Ovary (tissue), 9 donors: ENCODE results near the gene POU3F3. TPM values are rescaled to one million over a fixed set of nuclear protein-coding genes. Genes with fewer than 3 reads are reported as not detected.
A peak's percentile ranks its signal among the peaks of the same experiment; 100 is the strongest.

Source experiments
- DNase-seq, 5 donors: peaks; one replicate each; pipeline ENCODE4 v3.0.0-alpha.2; 2019 to 2020
- H3K27ac ChIP-seq, 2 donors: fragments of 200-600 bp; one replicate each; pipeline versions ENCODE4 v1.5.1 to v1.8.0; 2019 to 2022
- H3K27me3 ChIP-seq: fragments of 200-600 bp; one replicate; pipeline ENCODE4 v1.8.0; 2022
- H3K36me3 ChIP-seq: fragments of 200-600 bp; sonication (generic); one replicate; pipeline ENCODE4 v1.5.1; 2019
- H3K4me1 ChIP-seq: one replicate; pipeline ENCODE4 v1.8.1; 2013; ENCODE audit warnings: mild to moderate bottlenecking, moderate library complexity; ENCODE audit not compliant: insufficient read depth
- H3K4me3 ChIP-seq: fragments of 200-600 bp; sonication (generic); one replicate; pipeline ENCODE4 v1.5.1; 2017
- H3K9me3 ChIP-seq, 2 donors: fragments of 200-600 bp in 1 of 2; sonication (generic) in 1 of 2; one replicate each; pipeline versions ENCODE4 v1.5.1 to v1.8.1; 2013 to 2019; ENCODE audit warnings: mild to moderate bottlenecking in 1 of 2, moderate library complexity in 1 of 2
- CTCF ChIP-seq, 3 donors: fragments of 450-650 bp in 2 of 3; fragments of 200-600 bp in 1 of 3; IDR thresholded peaks; one replicate each; pipeline versions ENCODE4 v1.5.1 to v1.8.0; 2016 to 2022; ENCODE audit warnings: antibody characterized with exemption in 3 of 3, mild to moderate bottlenecking in 1 of 3
- EP300 ChIP-seq: sonication (generic); formaldehyde crosslinking; IDR thresholded peaks from one replicate; pipeline ENCODE4 v1.6.1; 2017; ENCODE audit warnings: antibody characterized with exemption
- POLR2A ChIP-seq: fragments of 450-650 bp; IDR thresholded peaks from one replicate; pipeline ENCODE4 v1.6.1; 2017; ENCODE audit warnings: antibody characterized with exemption, mild to moderate bottlenecking, moderate library complexity
- WGBS, 3 donors: extraction: QIAGEN DNeasy Blood & Tissue Kit in 1 of 3; methylation state at CpG; one replicate each; pipeline versions ENCODE4 v1.1.5 to v1.1.7; 2013 to 2017; 5-methylcytosine and 5-hydroxymethylcytosine counted together
- intact Hi-C, 4 donors: fragments of 100-400 bp; cut with DNase I; formaldehyde crosslinking; loops; one replicate each; pipeline versions ENCODE4 v1.11.0 to v1.15.1; 2022 to 2023
- polyA plus RNA-seq, 2 donors: library from polyadenylated mRNA; stranded (reverse); fragments of 200-250 nt in 1 of 2; fragments of 350-450 nt in 1 of 2; fragmentation: Illumina TruSeq in 1 of 2; extraction: RNeasy Lipid Tissue Mini Kit (QIAGEN cat#74804) in 1 of 2; gene quantifications; one replicate each; pipeline ENCODE4 v1.2.3, GENCODE V29; 2013 to 2014
- total RNA-seq, 7 donors: library from RNA; depleted of rRNA in 2 of 7; stranded (reverse); fragments of >200 nt in 2 of 7; fragmentation: NEBNext Ultra II Directional in 3 of 7; extraction: Animal tissue kit (Norgen Biotek cat#: 25700) in 3 of 7; gene quantifications; one replicate each; pipeline versions ENCODE4 v1.1.0 to v1.2.4, GENCODE V29; 2016 to 2023
- donor health status: DM: no; HTN: no; CAD: no; lungs with moderate emphysema.
- donor health status: DM: no; HTN: no; CAD: no.
- donor health status: Bipolar disorder and iron deficiency.
- donor health status: DM: yes; HTN: yes; CAD: no.
- donor health status: DM: no; HTN: no; CAD: no.
- donor health status: DM: yes; HTN: yes; CAD: no.

The POU3F3 gene
- total and polyA plus RNA-seq, 9 donors = 0.10 to 0.63 (median 0.10) TPM; not detected in 6

GRCh38 chr2:104846786-104847585 is 6.9 kb upstream of the POU3F3 start:
- no peak overlapping the region for H3K27ac ChIP-seq
- no peak overlapping the region for H3K4me3 ChIP-seq
- no peak for DNase-seq
- peaks cover 3% of the 10 kb centered on the region for H3K4me1 ChIP-seq
- TF ChIP-seq CTCF (IDR thresholded peaks at IDR 0.05) (no peak), EP300 (no peak), POLR2A (no peak)
- intact Hi-C loops = no loop called here
- H3K9me3 ChIP-seq = peaks cover 0 to 5% of the 10 kb centered on the region in 2 donors
- H3K36me3 ChIP-seq = no peaks in the 10 kb centered on the region
- no peaks in the 10 kb centered on the region for H3K27me3 ChIP-seq
- WGBS, 3 donors = 12 to 18% (median 14%) methylated on average over 9 of the region's 9 CpGs

- intact Hi-C loops = no loop called here
- peaks cover 0 to 5% of the 10 kb centered on the region in 2 donors for H3K9me3 ChIP-seq
- 8 to 10% (median 9%) methylated on average over 5 of the region's 5 CpGs for WGBS, 3 donors
- H3K4me1 ChIP-seq = peaks cover 6% of the 10 kb centered on the region
- no peak for DNase-seq
- no peaks in the 10 kb centered on the region for H3K36me3 ChIP-seq
- no peak for TF ChIP-seq EP300
- no peak overlapping the region for H3K4me3 ChIP-seq
- no peaks in the 10 kb centered on the region for H3K27me3 ChIP-seq
- H3K27ac ChIP-seq = no peak overlapping the region
These were observed 6.2 kb upstream of the POU3F3 start for GRCh38 chr2:104847586-104848160.

GRCh38 chr2:104848526-104848925 is 5.4 kb upstream of the POU3F3 start:
- peaks cover 6% of the 10 kb centered on the region for H3K4me1 ChIP-seq
- 8 to 22% (median 9%) methylated on average over 4 of the region's 4 CpGs for whole genome bisulfite sequencing, 3 donors
- no peaks in the 10 kb centered on the region for H3K36me3 ChIP-seq
- DNase-seq = no peak
- intact Hi-C loops = no loop called here
- H3K27me3 ChIP-seq = no peaks in the 10 kb centered on the region
- no peak overlapping the region for H3K4me3 ChIP-seq
- peaks cover 0 to under 1% of the 10 kb centered on the region in 2 donors for H3K9me3 ChIP-seq
- TF ChIP-seq POLR2A (no peak), CTCF (IDR thresholded peaks at IDR 0.05) (no peak), EP300 (no peak)
- no peak overlapping the region for H3K27ac ChIP-seq

- H3K27me3 ChIP-seq = no peaks in the 10 kb centered on the region
- WGBS, 3 donors = 10 to 20% (median 10%) methylated on average over 1 of the region's 1 CpG
- no peak overlapping the region for H3K27ac ChIP-seq
- intact Hi-C loops = no loop called here
- no peaks in the 10 kb centered on the region for H3K36me3 ChIP-seq
- DNase-seq = no peak
- no peak overlapping the region for H3K4me3 ChIP-seq
- TF ChIP-seq CTCF (IDR thresholded peaks at IDR 0.05) (no peak), POLR2A (no peak), EP300 (no peak)
- H3K9me3 ChIP-seq = no peaks in the 10 kb centered on the region
- H3K4me1 ChIP-seq = peaks cover 7% of the 10 kb centered on the region
These were observed 4.8 kb upstream of the POU3F3 start for GRCh38 chr2:104849101-104849500.

- DNase-seq = peak in 2 of 5 donors; percentile 34 to 47
- Histone ChIP-seq H3K27ac (no peak overlapping the region), H3K4me3 (no peak overlapping the region), H3K27me3 (no peaks in the 10 kb centered on the region), H3K36me3 (no peaks in the 10 kb centered on the region), H3K4me1 (peaks cover 7% of the 10 kb centered on the region), H3K9me3 (no peaks in the 10 kb centered on the region)
- TF ChIP-seq CTCF (IDR thresholded peaks at IDR 0.05) (peak in 1 of 3 donors; percentile 16), POLR2A (no peak), EP300 (no peak)
- 3 to 7% (median 7%) methylated on average over 7 of the region's 7 CpGs for WGBS, 3 donors
- intact Hi-C loops = no loop called here
These were observed 4.2 kb upstream of the POU3F3 start for GRCh38 chr2:104849618-104850141.
